ENCODE measurements around the gene TMEM130. TPM values are rescaled to one million over a fixed set of nuclear protein-coding genes. Genes with fewer than 3 reads are reported as not detected.

The TMEM130 gene
- total and polyA plus RNA-seq, 9 of the 15 experiments (the other 6 are each of a cell fraction or from before 2014, with no cell fraction given) = 0.07 TPM; not detected in 8

GRCh38 chr7:98878365-98879197 is 8.8 kb upstream of the TMEM130 start, which contains the start of gene TRRAP (continued):
- TF ChIP-seq AFF4 (CRISPR knock-in tag; IDR thresholded peaks at IDR 0.05) (peak; percentile 49; the same call in 1 of the 2 replicates), HEY1 (CRISPR knock-in tag; IDR thresholded peaks at IDR 0.05; ENCODE audit: borderline replicate concordance) (no peak), ZNF384 (IDR thresholded peaks at IDR 0.05; ENCODE audit: low read depth, low read length) (no peak), TEAD4 (IDR thresholded peaks at IDR 0.05; ENCODE audit: low read length) (no peak), TEAD4 (CRISPR knock-in tag; IDR thresholded peaks at IDR 0.05; ENCODE audit: borderline replicate concordance) (no peak), ERF (CRISPR knock-in tag; IDR thresholded peaks at IDR 0.05) (no peak), ETV5 (CRISPR knock-in tag; IDR thresholded peaks at IDR 0.05; ENCODE audit: low read depth) (peak; percentile 73; the same call in 1 of the 2 replicates), MAZ (CRISPR knock-in tag; conservative IDR thresholded peaks at IDR 0.05 in 1 of 2, IDR thresholded peaks at IDR 0.05 in 1 of 2) (peak; percentile 80 to 97), NR4A1 (CRISPR knock-in tag; IDR thresholded peaks at IDR 0.05) (no peak), NR4A1 (tag; IDR thresholded peaks at IDR 0.05) (peak; percentile 85), ZNF24 (IDR thresholded peaks at IDR 0.05) (0 out of 2 replicates have a peak, but pooled peaks have one; percentile 31), THRB (CRISPR knock-in tag; conservative IDR thresholded peaks at IDR 0.05) (no peak), NCOA4 (IDR thresholded peaks at IDR 0.05; ENCODE audit: partially characterized antibody) (no peak), EP400 (IDR thresholded peaks at IDR 0.05) (peak; percentile 77; the same call in 1 of the 2 replicates), MXD1 (CRISPR knock-in tag; IDR thresholded peaks at IDR 0.05; ENCODE audit: borderline replicate concordance, poor library complexity, severe bottlenecking) (no peak), RREB1 (CRISPR knock-in tag; IDR thresholded peaks at IDR 0.05) (no peak)

All from K562 (cell line).